H1 (cell line): Measurements from ENCODE around the gene PDLIM4. TPM values are rescaled to one million over a fixed set of nuclear protein-coding genes. Genes with fewer than 3 reads are reported as not detected.

Experiments used
- CREB1 ChIP-seq: IDR thresholded peaks from 2 replicates; pipeline ENCODE4 v1.6.1; 2012; ENCODE audit warnings: inconsistent platforms
- EZH2 ChIP-seq: fragments of 200-600 bp; sonication (generic); IDR thresholded peaks from 2 replicates; pipeline ENCODE4 v1.7.1; 2012; ENCODE audit warnings: low read depth, mild to moderate bottlenecking, moderate library complexity, low read length, inconsistent platforms; ENCODE audit not compliant: severe bottlenecking
- SP1 ChIP-seq: IDR thresholded peaks from 2 replicates; pipeline ENCODE4 v1.6.1; 2011; ENCODE audit warnings: low read depth, low read length
- TEAD4 ChIP-seq: IDR thresholded peaks from 2 replicates; pipeline ENCODE4 v1.6.1; 2012; ENCODE audit warnings: low read depth, low read length, inconsistent platforms, mixed read lengths
- polyA plus RNA-seq, 7 experiments: library from polyadenylated mRNA; depleted of rRNA in 3 of 7; stranded (reverse) in 5 of 7; unstranded in 2 of 7; fragments of >200 nt in 5 of 7; fragments of 200-250 nt in 2 of 7; gene quantifications; 1 replicate in 5 of 7; 2 replicates in 1 of 7; 4 replicates in 1 of 7; pipeline versions ENCODE4 v1.2.1 to v1.2.3, GENCODE V29; 2011 to 2013; ENCODE audit warnings: missing spikeins in 2 of 7, mixed read lengths in 2 of 7
- total RNA-seq: library from RNA; stranded (reverse); fragmentation: NEBNext Ultra II Directional; extraction: Animal tissue kit (Norgen Biotek cat#: 25700); gene quantifications from 2 replicates; pipeline ENCODE4 v1.2.1, GENCODE V29; 2021

PDLIM4 gene
- total and polyA plus RNA-seq, 2 of the 8 experiments (the other 6 are each of a cell fraction or from before 2014, with no cell fraction given) = 10.7 to 29.1 TPM

GRCh38 chr5:132224716-132225115 lies 32.8 kb upstream of the PDLIM4 start (continued):
- no peak for TF ChIP-seq SP1
- TF ChIP-seq TEAD4 = no peak
- TF ChIP-seq CREB1 = no peak
- TF ChIP-seq EZH2 = no peak
